Prostate gland (tissue), 2 donors: ENCODE results near the gene RGPD8. TPM values are rescaled to one million over a fixed set of nuclear protein-coding genes. Genes with fewer than 3 reads are reported as not detected.
A peak's percentile ranks its signal among the peaks of the same experiment; 100 is the strongest.
"Not testable (repeated sequence)": the region's sequence is repeated elsewhere in the genome, so short reads cannot be mapped to it uniquely, and the experiment has no call there.

Experiments used
- DNase-seq: peaks from one replicate; pipeline ENCODE4 v3.0.0-alpha.2; 2019; ENCODE audit warnings: low spot score
- H3K27ac ChIP-seq, 2 donors: fragments of 200-600 bp; sonication (generic); 2 replicates each; pipeline ENCODE4 v1.5.1; 2017 to 2019
- H3K27me3 ChIP-seq: fragments of 200-600 bp; sonication (generic); replicated peaks from 2 replicates; pipeline ENCODE4 v1.5.1; 2019; ENCODE audit not compliant: insufficient read depth
- H3K36me3 ChIP-seq, 2 donors: fragments of 200-600 bp; sonication (generic); 1 replicate in 1 of 2; 2 replicates in 1 of 2; pipeline versions ENCODE4 v1.5.1 to v1.8.1; 2017 to 2019
- H3K4me1 ChIP-seq: fragments of 200-600 bp; sonication (generic); replicated peaks from 2 replicates; pipeline ENCODE4 v1.5.1; 2019
- H3K4me3 ChIP-seq, 2 donors: fragments of 200-600 bp; sonication (generic); 2 replicates each; pipeline ENCODE4 v1.5.1; 2017 to 2019
- H3K9me3 ChIP-seq: fragments of 200-600 bp; sonication (generic); 2 replicates; pipeline ENCODE4 v1.5.1; 2017
- CTCF ChIP-seq, 4 experiments: fragments of 200-600 bp in 2 of 4; fragments of 450-650 bp in 2 of 4; sonication (generic) in 2 of 4; IDR thresholded peaks; 1 replicate in 3 of 4; 2 replicates in 1 of 4; pipeline ENCODE4 v1.5.1; 2016 to 2019; ENCODE audit warnings: antibody characterized with exemption in 4 of 4, mild to moderate bottlenecking in 2 of 4, moderate library complexity in 2 of 4
- POLR2A ChIP-seq: fragments of 450-650 bp; IDR thresholded peaks from one replicate; pipeline ENCODE4 v1.6.1; 2016; ENCODE audit warnings: antibody characterized with exemption, mild to moderate bottlenecking
- POLR2AphosphoS5 ChIP-seq: sonication (generic); formaldehyde crosslinking; IDR thresholded peaks from one replicate; pipeline ENCODE4 v1.6.1; 2017; ENCODE audit warnings: antibody characterized with exemption
- WGBS: methylation state at CpG from one replicate; pipeline ENCODE4 v1.1.5; 2018; 5-methylcytosine and 5-hydroxymethylcytosine counted together
- intact Hi-C: fragments of 100-400 bp; cut with DNase I; formaldehyde crosslinking; loops from one replicate; pipeline ENCODE4 v1.14.2; 2022
- total RNA-seq, 2 donors: library from RNA; depleted of rRNA; stranded (reverse); fragments of >200 nt; gene quantifications; one replicate each; pipeline ENCODE4 v1.1.0, GENCODE V29; 2016

The RGPD8 gene
- total RNA-seq, 2 donors from 2014 or later = 14.3 to 15.6 TPM

GRCh38 chr2:112434890-112435715, 1.7 kb upstream of the RGPD8 start:
- H3K36me3 ChIP-seq, H3K27me3 ChIP-seq, H3K9me3 ChIP-seq, H3K4me1 ChIP-seq, H3K27ac ChIP-seq, DNase-seq, H3K4me3 ChIP-seq: not testable (repeated sequence)
- intact Hi-C loops = loop anchor here (5.0 to 10.0 kb wide), 3 partner anchors 178 to 380 kb away; partner anchors contain the start of genes TMEM87B and ZC3H8
- 63% methylated on average over 33 of the region's 33 CpGs for WGBS

- no peak for DNase-seq
- Histone ChIP-seq H3K4me3 (no peak overlapping the region), H3K27me3 (no peaks in the 10 kb centered on the region), H3K36me3 (no peaks in the 10 kb centered on the region), H3K9me3 (no peaks in the 10 kb centered on the region), H3K27ac (no peak overlapping the region), H3K4me1 (no peaks in the 10 kb centered on the region)
- intact Hi-C loops = loop anchor here (5.0 to 10.0 kb wide), 3 partner anchors 177 to 379 kb away; partner anchors contain the start of genes TMEM87B and ZC3H8
- TF ChIP-seq POLR2A = no peak
- TF ChIP-seq CTCF (IDR thresholded peaks at IDR 0.05) = no peak
- TF ChIP-seq POLR2AphosphoS5 = no peak
- 79% methylated on average over 31 of the region's 31 CpGs for WGBS
Measured at GRCh38 chr2:112433932-112434730, 686 bp upstream of the RGPD8 start.

- intact Hi-C loops = loop anchor here (5.0 to 10.0 kb wide), 3 partner anchors 176 to 378 kb away; partner anchors contain the start of genes TMEM87B and ZC3H8
- not testable (repeated sequence) for H3K27me3 ChIP-seq
- 3% methylated on average over 32 of the region's 98 CpGs for WGBS
Measured at GRCh38 chr2:112432735-112433479, 538 bp downstream of the RGPD8 start.

GRCh38 chr2:112432390-112432734, 1.1 kb downstream of the RGPD8 start:
- H3K4me3 ChIP-seq = peak overlapping the region; percentile 45 to 58
- intact Hi-C loops = loop anchor here (5.0 to 10.0 kb wide), 3 partner anchors 175 to 378 kb away; partner anchors contain the start of genes TMEM87B and ZC3H8
- WGBS = 68% methylated on average over 16 of the region's 22 CpGs
- not testable (repeated sequence) for H3K27me3 ChIP-seq, H3K9me3 ChIP-seq, H3K4me1 ChIP-seq, H3K36me3 ChIP-seq, DNase-seq
- H3K27ac ChIP-seq = peak overlapping the region; percentile 74 to 81

More at GRCh38 chr2:112432735-112433479, 538 bp downstream of the RGPD8 start:
- not testable (repeated sequence) for H3K36me3 ChIP-seq, H3K4me1 ChIP-seq, DNase-seq, H3K9me3 ChIP-seq
- peak overlapping the region; percentile 74 to 81 for H3K27ac ChIP-seq
- H3K4me3 ChIP-seq = peak overlapping the region; percentile 45 to 58

GRCh38 chr2:112431587-112432295, 1.7 kb downstream of the RGPD8 start:
- Histone ChIP-seq H3K4me3 (peak overlapping the region; percentile 45 to 58), H3K27ac (peak overlapping the region; percentile 74 to 81)
- not testable (repeated sequence) for H3K9me3 ChIP-seq, DNase-seq, H3K4me1 ChIP-seq, H3K36me3 ChIP-seq, H3K27me3 ChIP-seq
- 81% methylated on average over 21 of the region's 21 CpGs for WGBS
- intact Hi-C loops = loop anchor here (5.0 to 10.0 kb wide), 3 partner anchors 174 to 377 kb away; partner anchors contain the start of genes TMEM87B and ZC3H8
- TF ChIP-seq CTCF (IDR thresholded peaks at IDR 0.05) = peak in 1 of 4 experiments; percentile 5

- DNase-seq, H3K4me3 ChIP-seq, H3K36me3 ChIP-seq, H3K27ac ChIP-seq, H3K4me1 ChIP-seq, H3K27me3 ChIP-seq, intact Hi-C loops, H3K9me3 ChIP-seq: not testable (repeated sequence)
- no CpG with 5 or more reads among the region's 3 CpGs for WGBS
Measured at GRCh38 chr2:112424553-112424952, 8.9 kb downstream of the RGPD8 start.

- H3K4me1 ChIP-seq, H3K27me3 ChIP-seq, H3K4me3 ChIP-seq, H3K27ac ChIP-seq, DNase-seq, H3K36me3 ChIP-seq, H3K9me3 ChIP-seq, intact Hi-C loops: not testable (repeated sequence)
- 85% methylated on average over 3 of the region's 3 CpGs for WGBS
Measured at GRCh38 chr2:112416860-112417259, 16.6 kb downstream of the RGPD8 start.

- H3K27me3 ChIP-seq, intact Hi-C loops, DNase-seq, H3K27ac ChIP-seq, H3K9me3 ChIP-seq, H3K36me3 ChIP-seq, H3K4me3 ChIP-seq, H3K4me1 ChIP-seq: not testable (repeated sequence)
- 97% methylated on average over 7 of the region's 7 CpGs for WGBS
Measured at GRCh38 chr2:112360055-112360454, 73.4 kb downstream of the RGPD8 start.

- H3K36me3 ChIP-seq, H3K4me1 ChIP-seq, DNase-seq, intact Hi-C loops, H3K9me3 ChIP-seq, H3K4me3 ChIP-seq, H3K27ac ChIP-seq, H3K27me3 ChIP-seq: not testable (repeated sequence)
- 88% methylated on average over 2 of the region's 2 CpGs for WGBS
Measured at GRCh38 chr2:112354335-112354734, 79.1 kb downstream of the RGPD8 start.
